Activated T-helper 9 cell treated with anti-CD3 and anti-CD28 coated beads, Interleukin-2, amount 50 U/mL, for 16 hours (primary cell): ENCODE results near the gene KRT15.
A peak's percentile ranks its signal among the peaks of the same experiment; 100 is the strongest.

ENCODE experiments used
- DNase-seq: peaks from one replicate; pipeline ENCODE4 v3.0.0-alpha.2; 2020; ENCODE audit warnings: low read depth

The KRT15 gene

GRCh38 chr17:41518789-41519449 lies at the start of gene KRT15:
Gene KRT15 (minus strand): TSS chr17:41518890. CDS start chr17:41518827, 63 bp downstream.
- DNase-seq: no peak

- DNase-seq: no peak
These were observed 48.6 kb upstream of the KRT15 start for GRCh38 chr17:41567317-41567716.

GRCh38 chr17:41565338-41565737 lies 46.6 kb upstream of the KRT15 start:
- no peak for DNase-seq

GRCh38 chr17:41563607-41564170 lies 45.0 kb upstream of the KRT15 start:
- DNase-seq: no peak

GRCh38 chr17:41561554-41561953 lies 42.9 kb upstream of the KRT15 start:
- DNase-seq: no peak

- no peak for DNase-seq
These were observed 40.9 kb upstream of the KRT15 start for GRCh38 chr17:41559548-41559947.

GRCh38 chr17:41556931-41557330 lies 38.2 kb upstream of the KRT15 start:
- DNase-seq: no peak

GRCh38 chr17:41556306-41556705 lies 37.6 kb upstream of the KRT15 start:
- no peak for DNase-seq

GRCh38 chr17:41555105-41555887 lies 36.6 kb upstream of the KRT15 start:
- DNase-seq: no peak

GRCh38 chr17:41553987-41554680 lies 35.4 kb upstream of the KRT15 start:
- DNase-seq: no peak

- DNase-seq: no peak
These were observed 34.5 kb upstream of the KRT15 start for GRCh38 chr17:41553176-41553575.

GRCh38 chr17:41552455-41552854 lies 33.8 kb upstream of the KRT15 start:
- no peak for DNase-seq

- no peak for DNase-seq
These were observed 32.7 kb upstream of the KRT15 start for GRCh38 chr17:41551365-41551764.

GRCh38 chr17:41549596-41550039 lies 30.9 kb upstream of the KRT15 start:
- no peak for DNase-seq

- peak; percentile 69 for DNase-seq
These were observed 30.3 kb upstream of the KRT15 start for GRCh38 chr17:41548844-41549595.

- peak; percentile 38 for DNase-seq
These were observed 29.5 kb upstream of the KRT15 start for GRCh38 chr17:41547921-41548843.

GRCh38 chr17:41547378-41547841 lies 28.7 kb upstream of the KRT15 start:
- no peak for DNase-seq

GRCh38 chr17:41546819-41547218 lies 28.1 kb upstream of the KRT15 start:
- DNase-seq: no peak

GRCh38 chr17:41545829-41546410 lies 27.2 kb upstream of the KRT15 start:
- DNase-seq: no peak

- DNase-seq: no peak
These were observed 26.2 kb upstream of the KRT15 start for GRCh38 chr17:41544935-41545334.
